HG03520 (cell line): ENCODE data around the gene SP5.
"Not testable (repeated sequence)": the region's sequence is repeated elsewhere in the genome, so short reads cannot be mapped to it uniquely, and the experiment has no call there.

Experiments
- ATAC-seq: cut with Tn5 transposase; IDR thresholded peaks from one replicate; pipeline ENCODE4 v1.9.1; 2021; ENCODE audit warnings: mild to moderate bottlenecking, moderate library complexity; ENCODE audit not compliant: unreplicated experiment

The SP5 gene

GRCh38 chr2:170737406-170737805 is 22.3 kb downstream of the SP5 start:
- ATAC-seq = no peak

GRCh38 chr2:170737821-170738220 is 22.7 kb downstream of the SP5 start:
- no peak for ATAC-seq

- no peak for ATAC-seq
Measured at GRCh38 chr2:170739048-170739447, 23.9 kb downstream of the SP5 start.

- ATAC-seq = no peak
Measured at GRCh38 chr2:170739507-170740046, 24.4 kb downstream of the SP5 start.

- ATAC-seq = no peak
Measured at GRCh38 chr2:170740660-170741059, 25.5 kb downstream of the SP5 start.

GRCh38 chr2:170742000-170742399 is 26.9 kb downstream of the SP5 start:
- ATAC-seq = no peak

GRCh38 chr2:170742896-170743529 is 27.9 kb downstream of the SP5 start:
- no peak for ATAC-seq

- ATAC-seq = no peak
Measured at GRCh38 chr2:170743530-170744239, 28.5 kb downstream of the SP5 start.

GRCh38 chr2:170744248-170745002 is 29.3 kb downstream of the SP5 start:
- no peak for ATAC-seq

- no peak for ATAC-seq
Measured at GRCh38 chr2:170745305-170745704, 30.2 kb downstream of the SP5 start.

- ATAC-seq = no peak
Measured at GRCh38 chr2:170747921-170748320, 32.8 kb downstream of the SP5 start.

GRCh38 chr2:170751555-170751954 is 36.4 kb downstream of the SP5 start:
- not testable (repeated sequence) for ATAC-seq

- no peak for ATAC-seq
Measured at GRCh38 chr2:170761572-170761971, 46.4 kb downstream of the SP5 start.

- no peak for ATAC-seq
Measured at GRCh38 chr2:170762760-170763159, 47.6 kb downstream of the SP5 start.

- ATAC-seq = no peak
Measured at GRCh38 chr2:170763232-170763631, 48.1 kb downstream of the SP5 start.

GRCh38 chr2:170764880-170765261 is 49.7 kb downstream of the SP5 start:
- ATAC-seq = no peak

- ATAC-seq = no peak
Measured at GRCh38 chr2:170766693-170767092, 51.6 kb downstream of the SP5 start.
